IMR-90 (cell line): ENCODE measurements around the gene UPB1.

Experiments used
- BHLHE40 ChIP-seq: fragments of 150-350 bp; IDR thresholded peaks from 2 replicates; pipeline ENCODE4 v1.6.1; 2016; ENCODE audit warnings: mild to moderate bottlenecking, low read depth, low read length
- CTCF ChIP-seq: conservative IDR thresholded peaks from 2 replicates; pipeline ENCODE4 v1.5.1; 2012; ENCODE audit warnings: mild to moderate bottlenecking, low read depth, low read length, improper control_type of control experiment
- FOS ChIP-seq: fragments of 150-350 bp; IDR thresholded peaks from 2 replicates; pipeline ENCODE4 v1.6.1; 2016; ENCODE audit warnings: low read depth, low read length
- POLR2A ChIP-seq: IDR thresholded peaks from 2 replicates; pipeline ENCODE4 v1.6.1; 2012; ENCODE audit warnings: mild to moderate bottlenecking, low read depth, low read length
- RAD21 ChIP-seq: IDR thresholded peaks from 2 replicates; pipeline ENCODE4 v1.6.1; 2012; ENCODE audit warnings: low read length, improper control_type of control experiment
- RFX5 ChIP-seq: IDR thresholded peaks from 2 replicates; pipeline ENCODE4 v1.8.0; 2012; ENCODE audit warnings: low read depth, mild to moderate bottlenecking, low read length, moderate library complexity
- SMC3 ChIP-seq: fragments of 150-350 bp; IDR thresholded peaks from 2 replicates; pipeline ENCODE4 v1.6.1; 2016; ENCODE audit warnings: low read depth, mild to moderate bottlenecking, antibody characterized with exemption, low read length, moderate library complexity
- TF ChIP-seq, protein P1 (sequence below): fragments of 150-350 bp; IDR thresholded peaks from 2 replicates; pipeline ENCODE4 v1.6.1; 2017; ENCODE audit warnings: mild to moderate bottlenecking, antibody characterized with exemption, low read length, low read depth

DNA sequence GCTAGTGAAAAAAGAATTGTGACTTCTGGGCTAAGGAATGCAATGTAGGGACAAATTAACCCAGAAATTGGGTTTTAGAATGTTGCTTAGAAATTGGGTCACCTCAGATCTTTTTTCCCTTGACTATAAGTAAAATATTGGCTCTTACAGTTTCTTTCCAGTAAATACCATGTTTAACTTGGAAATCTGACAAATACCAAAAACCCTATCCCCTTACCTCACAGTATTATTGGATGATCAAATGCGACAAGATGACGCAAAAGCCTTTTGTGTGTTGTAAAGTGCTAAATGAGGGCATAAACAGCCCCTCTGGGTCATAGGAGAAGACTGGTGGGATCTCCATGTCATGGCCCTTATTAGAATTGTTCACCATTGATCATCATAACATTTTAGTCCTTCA lies 6.1 kb upstream of the UPB1 start:
- TF ChIP-seq, protein P1, sequence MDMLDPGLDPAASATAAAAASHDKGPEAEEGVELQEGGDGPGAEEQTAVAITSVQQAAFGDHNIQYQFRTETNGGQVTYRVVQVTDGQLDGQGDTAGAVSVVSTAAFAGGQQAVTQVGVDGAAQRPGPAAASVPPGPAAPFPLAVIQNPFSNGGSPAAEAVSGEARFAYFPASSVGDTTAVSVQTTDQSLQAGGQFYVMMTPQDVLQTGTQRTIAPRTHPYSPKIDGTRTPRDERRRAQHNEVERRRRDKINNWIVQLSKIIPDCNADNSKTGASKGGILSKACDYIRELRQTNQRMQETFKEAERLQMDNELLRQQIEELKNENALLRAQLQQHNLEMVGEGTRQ = no peak
- no peak for TF ChIP-seq CTCF
- TF ChIP-seq SMC3 = no peak
- no peak for TF ChIP-seq RFX5
- no peak for TF ChIP-seq FOS
- no peak for TF ChIP-seq POLR2A
- TF ChIP-seq BHLHE40 = no peak
- TF ChIP-seq RAD21 = no peak
